GM18517 (cell line): ENCODE data around the gene EXOC1L.

Source experiments
- ATAC-seq: cut with Tn5 transposase; IDR thresholded peaks from one replicate; pipeline ENCODE4 v1.9.1; 2021; ENCODE audit warnings: mild to moderate bottlenecking, moderate library complexity; ENCODE audit not compliant: unreplicated experiment

EXOC1L gene

GRCh38 chr4:55879224-55879623, 59.6 kb downstream of the EXOC1L start:
- no peak for ATAC-seq

GRCh38 chr4:55880652-55881280, 61.2 kb downstream of the EXOC1L start:
- no peak for ATAC-seq

- ATAC-seq: no peak
These were observed 64.7 kb downstream of the EXOC1L start for GRCh38 chr4:55884093-55884850.

GRCh38 chr4:55884851-55885219, 65.2 kb downstream of the EXOC1L start:
- no peak for ATAC-seq
